GM12878 (cell line): ENCODE results near the gene HIVEP2. TPM values are rescaled to one million over a fixed set of nuclear protein-coding genes. Genes with fewer than 3 reads are reported as not detected.
A peak's percentile ranks its signal among the peaks of the same experiment; 100 is the strongest.

Experiments
- ATAC-seq: fragments of 200-7000 bp; cut with Tn5 transposase; 3 replicates; pipeline ENCODE4 v1.9.1; 2020; ENCODE audit warnings: mild to moderate bottlenecking, moderate library complexity
- BruUV-seq: library from RNA; stranded (reverse); fragments of 400-500 nt; replicated peaks from 2 replicates; lab custom pipeline; 2021; lab: Mats Ljungman, UMichigan
- CTCF ChIA-PET: fragments of 300-600 bp; sonication (Branson Sonifier 250); formaldehyde crosslinking; extraction: SDS; loops from one replicate; lab custom pipeline; 2021; ENCODE audit warnings: inconsistent platforms; lab: Yijun Ruan, JAX
- POLR2A ChIA-PET: fragments of 350-600 bp; formaldehyde crosslinking; extraction: SDS; loops from one replicate; lab custom pipeline; 2021; ENCODE audit warnings: inconsistent platforms; lab: Charles Lee
- RAD21 ChIA-PET: fragments of 300-600 bp; sonication (Branson Sonifier 250); formaldehyde crosslinking; loops from one replicate; lab custom pipeline; 2023; ENCODE audit warnings: antibody characterized with exemption; ENCODE audit not compliant: unreplicated experiment; lab: Charles Lee
- SMC1A ChIA-PET: fragments of 300-600 bp; sonication (Branson Sonifier 250); formaldehyde crosslinking; loops from one replicate; lab custom pipeline; 2023; ENCODE audit not compliant: unreplicated experiment, uncharacterized antibody; lab: Charles Lee
- DNase-seq: peaks from one replicate; pipeline ENCODE4 v3.0.0-alpha.2; 2011; ENCODE audit warnings: low read depth, low spot score
- FAIRE-seq: peaks from 3 replicates; lab custom pipeline; 2011; peaks lifted over from hg19 to GRCh38; lab: Jason Lieb, UNC
- H2AFZ ChIP-seq: 2 replicates; pipeline ENCODE4 v1.6.0; 2011; ENCODE audit warnings: low read depth, low read length, control low read depth; ENCODE audit not compliant: control insufficient read depth
- H3K27ac ChIP-seq: 2 replicates; pipeline ENCODE4 v1.5.1; 2011; ENCODE audit warnings: control low read depth; ENCODE audit not compliant: control insufficient read depth, insufficient read depth
- H3K27me3 ChIP-seq, 2 experiments: replicated peaks in 1 of 2; 2 replicates each; pipeline versions ENCODE4 v1.6.0 to v1.6.1; 2011; ENCODE audit warnings: low read length in 1 of 2; ENCODE audit not compliant: control insufficient read depth in 2 of 2, insufficient read depth in 2 of 2
- H3K36me3 ChIP-seq, 2 experiments: 2 replicates each; pipeline ENCODE4 v1.5.1; 2011; ENCODE audit warnings: low read length in 1 of 2; ENCODE audit not compliant: control insufficient read depth in 2 of 2, insufficient read depth in 2 of 2
- H3K4me1 ChIP-seq: 2 replicates; pipeline ENCODE4 v1.6.1; 2011; ENCODE audit warnings: mild to moderate bottlenecking, low read length, moderate library complexity, mixed read lengths; ENCODE audit not compliant: control insufficient read depth, insufficient read depth
- H3K4me2 ChIP-seq: 2 replicates; pipeline ENCODE4 v1.6.0; 2011; ENCODE audit warnings: control low read depth; ENCODE audit not compliant: control insufficient read depth, insufficient read depth
- H3K4me3 ChIP-seq: fragments of 200-600 bp; sonication (generic); 2 replicates; pipeline ENCODE4 v1.5.1; 2016
- H3K79me2 ChIP-seq: 2 replicates; pipeline ENCODE4 v1.6.0; 2011; ENCODE audit warnings: low read length; ENCODE audit not compliant: control insufficient read depth, insufficient read depth
- H3K9ac ChIP-seq: 2 replicates; pipeline ENCODE4 v1.8.0; 2011; ENCODE audit warnings: low read length, control low read depth, mixed read lengths; ENCODE audit not compliant: control insufficient read depth, insufficient read depth
- H3K9me3 ChIP-seq: replicated peaks from 3 replicates; pipeline ENCODE4 v1.5.1; 2011; ENCODE audit warnings: mild to moderate bottlenecking, low read length; ENCODE audit not compliant: control insufficient read depth, insufficient read depth
- H4K20me1 ChIP-seq: 2 replicates; pipeline ENCODE4 v1.6.0; 2011; ENCODE audit not compliant: control insufficient read depth, insufficient read depth
- ATF7 ChIP-seq: fragments of 450-650 bp; IDR thresholded peaks from 2 replicates; pipeline ENCODE4 v1.6.1; 2016; ENCODE audit warnings: low read depth, mild to moderate bottlenecking
- CBX5 ChIP-seq: sonication (generic); IDR thresholded peaks from 2 replicates; pipeline ENCODE4 v1.6.1; 2016; ENCODE audit warnings: low read depth, moderate library complexity, mild to moderate bottlenecking, inconsistent platforms
- CEBPB ChIP-seq, 2 experiments: fragments of 150-350 bp in 1 of 2; IDR thresholded peaks; 2 replicates each; pipeline ENCODE4 v1.6.1; 2012 to 2014; ENCODE audit warnings: low read depth in 2 of 2, low read length in 2 of 2, borderline replicate concordance in 1 of 2, inconsistent platforms in 1 of 2
- CREB1 ChIP-seq: IDR thresholded peaks from 2 replicates; pipeline ENCODE4 v1.6.1; 2012; ENCODE audit warnings: low read depth, mild to moderate bottlenecking, inconsistent platforms
- EED ChIP-seq: sonication (generic); IDR thresholded peaks from 2 replicates; pipeline ENCODE4 v1.6.1; 2016; ENCODE audit warnings: antibody characterized with exemption, low read depth
- FOXM1 ChIP-seq: IDR thresholded peaks from 2 replicates; pipeline ENCODE4 v1.6.1; 2012; ENCODE audit warnings: low read depth, mild to moderate bottlenecking, inconsistent platforms, low read length, moderate library complexity
- HCFC1 ChIP-seq: fragments of 150-350 bp; IDR thresholded peaks from 2 replicates; pipeline ENCODE4 v1.6.1; 2014; ENCODE audit warnings: low read length
- HDGF ChIP-seq: fragments of 450-650 bp; IDR thresholded peaks from 2 replicates; pipeline ENCODE4 v1.6.1; 2016; ENCODE audit warnings: antibody characterized with exemption
- POLR2AphosphoS2 ChIP-seq: IDR thresholded peaks from 2 replicates; pipeline ENCODE4 v1.6.1; 2011; ENCODE audit warnings: low read depth, mild to moderate bottlenecking, low read length, improper control_type of control experiment, moderate library complexity
- POLR2AphosphoS5 ChIP-seq: IDR thresholded peaks from 2 replicates; pipeline ENCODE4 v1.6.1; 2011; ENCODE audit warnings: mild to moderate bottlenecking, low read length, inconsistent platforms
- RUNX3 ChIP-seq: IDR thresholded peaks from 2 replicates; pipeline ENCODE4 v1.6.1; 2012; ENCODE audit warnings: low read length, inconsistent platforms
- SMARCA5 ChIP-seq: fragments of 450-650 bp; IDR thresholded peaks from 2 replicates; pipeline ENCODE4 v1.6.1; 2017; ENCODE audit warnings: mild to moderate bottlenecking
- SP1 ChIP-seq: IDR thresholded peaks from one replicate; pipeline ENCODE4 v1.6.1; 2011; ENCODE audit warnings: low read depth, low read length
- SPI1 ChIP-seq: IDR thresholded peaks from 2 replicates; pipeline ENCODE4 v1.6.1; 2011; ENCODE audit warnings: low read depth, mild to moderate bottlenecking, low read length, moderate library complexity, borderline replicate concordance; ENCODE audit not compliant: insufficient read depth
- TCF3 ChIP-seq: IDR thresholded peaks from 2 replicates; pipeline ENCODE4 v1.6.1; 2012; ENCODE audit warnings: low read depth, mild to moderate bottlenecking, low read length, borderline replicate concordance; ENCODE audit not compliant: insufficient read depth
- WRNIP1 ChIP-seq: IDR thresholded peaks from 2 replicates; pipeline ENCODE4 v1.6.1; 2011; ENCODE audit warnings: low read depth, low read length, improper control_type of control experiment, borderline replicate concordance
- YY1 ChIP-seq: IDR thresholded peaks from 2 replicates; pipeline ENCODE4 v1.6.1; 2011; ENCODE audit warnings: low read depth, mild to moderate bottlenecking, low read length
- ZSCAN29 ChIP-seq: fragments of 450-650 bp; IDR thresholded peaks from 2 replicates; pipeline ENCODE4 v1.6.1; 2017; ENCODE audit warnings: mild to moderate bottlenecking, moderate library complexity
- WGBS: methylation state at CpG from one replicate; pipeline ENCODE4 v1.1.6; 2016; ENCODE audit warnings: low lambda C conversion rate; ENCODE audit not compliant: insufficient replicate concordance, insufficient coverage; ENCODE audit errors: missing lambda C conversion rate; 5-methylcytosine and 5-hydroxymethylcytosine counted together
- in situ Hi-C: fragments of 300-500 bp; cut with MboI; formaldehyde crosslinking; loops from 9 replicates; pipeline ENCODE4 v1.14.3; 2018; ENCODE audit warnings: mixed read lengths
- intact Hi-C: fragments of 100-400 bp; cut with micrococcal nuclease; formaldehyde crosslinking; loops from one replicate; pipeline ENCODE4 v1.14.2; 2022; ENCODE audit not compliant: unreplicated experiment
- polyA plus RNA-seq, 11 experiments: library from polyadenylated mRNA; depleted of rRNA in 4 of 11; unstranded in 6 of 11; stranded (reverse) in 5 of 11; fragments of >200 nt; fragmentation: Nextera tagmentation in 4 of 11; fragmentation: Illumina TruSeq in 1 of 11; extraction: Ambion mirVana in 4 of 11; extraction: Trizol in 1 of 11; gene quantifications; 1 replicate in 1 of 11; 2 replicates in 10 of 11; pipeline versions ENCODE4 v1.2.1 to v1.2.3, GENCODE V29; 2011 to 2016; ENCODE audit warnings: inconsistent platforms in 2 of 11, missing spikeins in 2 of 11, low read depth in 1 of 11
- total RNA-seq, 4 experiments: library from RNA; depleted of rRNA in 3 of 4; stranded (reverse); fragments of >200 nt in 3 of 4; fragmentation: Illumina TruSeq in 1 of 4; extraction: Trizol in 1 of 4; gene quantifications; 2 replicates each; pipeline versions ENCODE4 v1.2.1 to v1.2.3, GENCODE V29; 2013 to 2021
- TF ChIP-seq, protein P1 (sequence below): fragments of 450-650 bp; IDR thresholded peaks from 2 replicates; pipeline ENCODE4 v1.6.1; 2017; ENCODE audit warnings: low read depth, mild to moderate bottlenecking, moderate library complexity
- TF ChIP-seq, protein P2 (sequence below): fragments of 450-650 bp; IDR thresholded peaks from 2 replicates; pipeline ENCODE4 v1.6.1; 2018; ENCODE audit warnings: mild to moderate bottlenecking, low read depth, moderate library complexity; ENCODE audit not compliant: partially characterized antibody

Gene HIVEP2
- total and polyA plus RNA-seq, 10 of the 15 experiments (the other 5 are each of a cell fraction or from before 2014, with no cell fraction given), result 1.2 to 15.7 (median 10.2) TPM

DNA sequence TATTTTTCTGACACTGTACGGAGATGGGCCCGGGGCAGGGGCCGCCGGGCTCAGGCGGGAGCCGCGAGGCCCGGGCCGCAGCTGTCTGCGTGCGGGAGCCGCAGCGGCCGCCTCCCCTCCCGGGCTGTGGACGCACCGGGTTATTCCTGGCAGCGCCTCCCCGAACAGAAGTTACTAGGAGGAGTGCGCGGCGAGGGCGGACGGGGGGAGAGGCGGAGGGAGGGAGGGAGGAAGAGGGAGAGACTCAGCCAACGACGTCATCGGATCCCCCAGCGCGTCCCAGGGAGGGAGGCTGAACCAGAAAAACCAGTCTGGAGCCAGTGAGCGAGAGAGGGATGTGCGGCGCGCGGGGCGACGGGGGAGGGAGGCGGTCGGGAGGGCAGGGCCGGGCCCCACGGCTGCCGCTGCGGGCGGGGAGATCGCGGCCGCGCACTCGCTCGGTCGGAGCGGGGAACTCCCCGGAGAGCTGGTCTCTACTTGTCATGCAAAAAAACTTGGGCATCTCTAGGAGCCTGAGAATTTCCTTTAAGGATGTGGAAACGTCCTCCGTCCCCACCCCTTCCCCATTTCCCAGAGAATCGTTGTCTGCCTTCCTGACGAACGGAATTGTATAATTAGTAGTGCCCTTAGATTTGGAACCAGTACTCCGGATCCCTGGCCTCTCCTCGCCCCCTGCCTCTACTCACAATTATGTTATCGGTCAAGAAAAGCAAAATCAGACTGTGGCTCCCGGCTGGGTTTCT is 1.4 kb upstream of the HIVEP2 start:
- H3K4me3 ChIP-seq, result peak overlapping the region; percentile 94
- no peak for FAIRE-seq
- TSS peak; percentile 73 for BruUV-seq
- 0 out of 2 replicates have a peak, but pooled peaks have one; percentile 5 for TF ChIP-seq POLR2AphosphoS2
- peak; percentile 35 for TF ChIP-seq SP1
- TF ChIP-seq CBX5, result no peak
- TF ChIP-seq CREB1, result peak; percentile 88
- TF ChIP-seq RUNX3, result peak; percentile 40
- 0 out of 2 replicates have a peak, but pooled peaks have one; percentile 50 for TF ChIP-seq TCF3
- peak; percentile 44; the same call in 1 of the 2 replicates for TF ChIP-seq FOXM1
- TF ChIP-seq SMARCA5, result no peak; the same call in 1 of the 2 replicates
- no peak for TF ChIP-seq HDGF
- TF ChIP-seq, protein P1, sequence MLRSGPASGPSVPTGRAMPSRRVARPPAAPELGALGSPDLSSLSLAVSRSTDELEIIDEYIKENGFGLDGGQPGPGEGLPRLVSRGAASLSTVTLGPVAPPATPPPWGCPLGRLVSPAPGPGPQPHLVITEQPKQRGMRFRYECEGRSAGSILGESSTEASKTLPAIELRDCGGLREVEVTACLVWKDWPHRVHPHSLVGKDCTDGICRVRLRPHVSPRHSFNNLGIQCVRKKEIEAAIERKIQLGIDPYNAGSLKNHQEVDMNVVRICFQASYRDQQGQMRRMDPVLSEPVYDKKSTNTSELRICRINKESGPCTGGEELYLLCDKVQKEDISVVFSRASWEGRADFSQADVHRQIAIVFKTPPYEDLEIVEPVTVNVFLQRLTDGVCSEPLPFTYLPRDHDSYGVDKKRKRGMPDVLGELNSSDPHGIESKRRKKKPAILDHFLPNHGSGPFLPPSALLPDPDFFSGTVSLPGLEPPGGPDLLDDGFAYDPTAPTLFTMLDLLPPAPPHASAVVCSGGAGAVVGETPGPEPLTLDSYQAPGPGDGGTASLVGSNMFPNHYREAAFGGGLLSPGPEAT, result peak; percentile 72; the same call in 1 of the 2 replicates
- no peak for TF ChIP-seq HCFC1
- no peak for TF ChIP-seq CEBPB (IDR thresholded peaks at IDR 0.05; ENCODE audit: borderline replicate concordance in 1 of 2, low read depth in 2 of 2, low read length in 2 of 2)
- TF ChIP-seq ZSCAN29, result no peak
- peak; percentile 89 for TF ChIP-seq ATF7
- TF ChIP-seq, protein P2, sequence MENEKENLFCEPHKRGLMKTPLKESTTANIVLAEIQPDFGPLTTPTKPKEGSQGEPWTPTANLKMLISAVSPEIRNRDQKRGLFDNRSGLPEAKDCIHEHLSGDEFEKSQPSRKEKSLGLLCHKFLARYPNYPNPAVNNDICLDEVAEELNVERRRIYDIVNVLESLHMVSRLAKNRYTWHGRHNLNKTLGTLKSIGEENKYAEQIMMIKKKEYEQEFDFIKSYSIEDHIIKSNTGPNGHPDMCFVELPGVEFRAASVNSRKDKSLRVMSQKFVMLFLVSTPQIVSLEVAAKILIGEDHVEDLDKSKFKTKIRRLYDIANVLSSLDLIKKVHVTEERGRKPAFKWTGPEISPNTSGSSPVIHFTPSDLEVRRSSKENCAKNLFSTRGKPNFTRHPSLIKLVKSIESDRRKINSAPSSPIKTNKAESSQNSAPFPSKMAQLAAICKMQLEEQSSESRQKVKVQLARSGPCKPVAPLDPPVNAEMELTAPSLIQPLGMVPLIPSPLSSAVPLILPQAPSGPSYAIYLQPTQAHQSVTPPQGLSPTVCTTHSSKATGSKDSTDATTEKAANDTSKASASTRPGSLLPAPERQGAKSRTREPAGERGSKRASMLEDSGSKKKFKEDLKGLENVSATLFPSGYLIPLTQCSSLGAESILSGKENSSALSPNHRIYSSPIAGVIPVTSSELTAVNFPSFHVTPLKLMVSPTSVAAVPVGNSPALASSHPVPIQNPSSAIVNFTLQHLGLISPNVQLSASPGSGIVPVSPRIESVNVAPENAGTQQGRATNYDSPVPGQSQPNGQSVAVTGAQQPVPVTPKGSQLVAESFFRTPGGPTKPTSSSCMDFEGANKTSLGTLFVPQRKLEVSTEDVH, result no peak
- peak; percentile 86 for TF ChIP-seq POLR2AphosphoS5
- TF ChIP-seq SPI1, result peak; percentile 35; the same call in 1 of the 2 replicates
- TF ChIP-seq YY1, result 0 out of 2 replicates have a peak, but pooled peaks have one; percentile 5
- TF ChIP-seq EED, result no peak; the same call in none of the 2 replicates
- no peak for TF ChIP-seq WRNIP1

More for the DNA sequence above, 1.4 kb upstream of the HIVEP2 start:
- intact Hi-C loops, result loop anchor here (2.0 to 10.0 kb wide), 10 partner anchors 34 to 478 kb away; partner anchors contain the start of gene AIG1
- in situ Hi-C loops, result no loop called here
- Histone ChIP-seq H3K4me2 (peak overlapping the region; percentile 95), H3K27ac (peak overlapping the region; percentile 98), H3K9me3 (no peaks in the 10 kb centered on the region), H3K79me2 (peaks cover 52% of the 10 kb centered on the region), H3K9ac (peak overlapping the region; percentile 97), H3K36me3 (no peaks in the 10 kb centered on the region), H3K4me1 (peaks cover 9% of the 10 kb centered on the region; the same call in 1 of the 2 replicates), H4K20me1 (no peaks in the 10 kb centered on the region), H2AFZ (peak overlapping the region; percentile 78), H3K27me3 (no peaks in the 10 kb centered on the region)
- ChIA-PET CTCF (interaction anchor here (0.6 to 1.3 kb wide), 3 partner anchors 16 to 127 kb away, joined by 3 read pairs; no protein-coding TSS in a partner anchor), POLR2A (interaction anchor here (0.6 to 1.6 kb wide), 12 partner anchors 11 to 148 kb away, joined by 3 to 4 read pairs (median 3); partner anchors contain the start of gene AIG1), RAD21 (interaction anchor here (0.8 to 2.7 kb wide), 15 partner anchors 9 to 247 kb away, joined by 3 to 22 read pairs (median 5); no protein-coding TSS in a partner anchor), SMC1A (interaction anchor here (0.8 to 1.6 kb wide), 9 partner anchors 14 to 157 kb away, joined by 3 to 7 read pairs (median 3); no protein-coding TSS in a partner anchor)
- ATAC-seq (peak; percentile 51), DNase-seq (no peak)
- WGBS, result under 1% methylated on average over 28 of the region's 62 CpGs
